Liver (tissue), 9 donors: ENCODE data around the gene TTLL7. TPM values are rescaled to one million over a fixed set of nuclear protein-coding genes. Genes with fewer than 3 reads are reported as not detected.

Source experiments
- DNase-seq: peaks from one replicate; pipeline ENCODE4 v3.0.0-alpha.2; 2017; ENCODE audit warnings: low spot score
- H3K27ac ChIP-seq, 2 donors: one replicate each; pipeline ENCODE4 v1.7.0; 2013; ENCODE audit warnings: inconsistent platforms in 2 of 2, low read length in 2 of 2, control low read depth in 1 of 2, low read depth in 1 of 2, mild to moderate bottlenecking in 1 of 2
- H3K27me3 ChIP-seq, 4 donors: one replicate each; pipeline versions ENCODE4 v1.6.1 to v1.7.0; 2013; ENCODE audit warnings: low read length in 3 of 4, inconsistent platforms in 1 of 4, mild to moderate bottlenecking in 1 of 4, moderate library complexity in 1 of 4; ENCODE audit not compliant: control insufficient read depth in 4 of 4, insufficient read depth in 4 of 4
- H3K36me3 ChIP-seq, 4 donors: one replicate each; pipeline versions ENCODE4 v1.6.1 to v1.7.0; 2013; ENCODE audit warnings: low read length in 3 of 4, mild to moderate bottlenecking in 3 of 4, low read depth in 1 of 4, moderate library complexity in 1 of 4; ENCODE audit not compliant: control insufficient read depth in 4 of 4, insufficient read depth in 3 of 4
- H3K4me1 ChIP-seq, 4 donors: one replicate each; pipeline versions ENCODE4 v1.6.1 to v1.7.0; 2013; ENCODE audit warnings: low read length in 3 of 4, mild to moderate bottlenecking in 3 of 4, moderate library complexity in 1 of 4; ENCODE audit not compliant: control insufficient read depth in 4 of 4, insufficient read depth in 4 of 4
- H3K4me3 ChIP-seq, 3 donors: one replicate each; pipeline versions ENCODE4 v1.6.1 to v1.7.0; 2013; ENCODE audit warnings: low read length in 3 of 3, control low read depth in 1 of 3, low read depth in 1 of 3, mild to moderate bottlenecking in 1 of 3
- H3K9ac ChIP-seq, 2 donors: one replicate each; pipeline ENCODE4 v1.7.0; 2013; ENCODE audit warnings: low read length in 2 of 2, mild to moderate bottlenecking in 2 of 2, moderate library complexity in 2 of 2, control low read depth in 1 of 2, low read depth in 1 of 2
- H3K9me3 ChIP-seq, 4 donors: one replicate each; pipeline versions ENCODE4 v1.6.1 to v1.7.0; 2013; ENCODE audit warnings: low read length in 3 of 4; ENCODE audit not compliant: control insufficient read depth in 4 of 4
- ATF3 ChIP-seq: IDR thresholded peaks from 2 replicates; pipeline ENCODE4 v1.6.1; 2016; ENCODE audit warnings: antibody characterized with exemption
- CTCF ChIP-seq: fragments of 150-350 bp; IDR thresholded peaks from 2 replicates; pipeline ENCODE4 v1.5.1; 2017; ENCODE audit warnings: improper control_type of control experiment, low read depth, low read length; ENCODE audit not compliant: missing input control
- EGR1 ChIP-seq, 2 donors: IDR thresholded peaks; 2 replicates each; pipeline ENCODE4 v1.6.1; 2016 to 2018; ENCODE audit warnings: antibody characterized with exemption in 2 of 2, low read depth in 2 of 2
- FOXA1 ChIP-seq: IDR thresholded peaks from 2 replicates; pipeline ENCODE4 v1.6.1; 2016; ENCODE audit warnings: antibody characterized with exemption
- FOXA2 ChIP-seq: IDR thresholded peaks from 2 replicates; pipeline ENCODE4 v1.6.1; 2016; ENCODE audit warnings: antibody characterized with exemption
- GABPA ChIP-seq, 2 donors: IDR thresholded peaks in 1 of 2; conservative IDR thresholded peaks in 1 of 2; 2 replicates each; pipeline ENCODE4 v1.6.1; 2016; ENCODE audit warnings: antibody characterized with exemption in 2 of 2, mild to moderate bottlenecking in 1 of 2, moderate library complexity in 1 of 2
- HNF4A ChIP-seq, 2 donors: conservative IDR thresholded peaks; 2 replicates each; pipeline ENCODE4 v1.6.1; 2016; ENCODE audit warnings: antibody characterized with exemption in 2 of 2, mild to moderate bottlenecking in 2 of 2
- JUND ChIP-seq, 2 donors: IDR thresholded peaks; 2 replicates each; pipeline ENCODE4 v1.6.1; 2016; ENCODE audit warnings: antibody characterized with exemption in 2 of 2
- RAD21 ChIP-seq, 2 donors: IDR thresholded peaks; 2 replicates each; pipeline ENCODE4 v1.6.1; 2016; ENCODE audit warnings: antibody characterized with exemption in 2 of 2, mild to moderate bottlenecking in 2 of 2
- RXRA ChIP-seq, 2 donors: IDR thresholded peaks; 2 replicates each; pipeline ENCODE4 v1.6.1; 2017 to 2018; ENCODE audit warnings: antibody characterized with exemption in 2 of 2, mild to moderate bottlenecking in 1 of 2
- WGBS: extraction: QIAGEN DNeasy Blood & Tissue Kit; methylation state at CpG from one replicate; pipeline ENCODE4 v1.1.7; 2013; 5-methylcytosine and 5-hydroxymethylcytosine counted together
- polyA plus RNA-seq, 2 donors: library from polyadenylated mRNA; stranded (reverse) in 1 of 2; unstranded in 1 of 2; fragments of 200-250 nt in 1 of 2; fragments of >200 nt in 1 of 2; fragmentation: Nextera tagmentation in 1 of 2; extraction: Ambion mirVana in 1 of 2; gene quantifications; one replicate each; pipeline versions ENCODE4 v1.2.1 to v1.2.3, GENCODE V29; 2013 to 2015
- total RNA-seq, 2 donors: library from RNA; depleted of rRNA; stranded (reverse); fragments of >200 nt; gene quantifications; one replicate each; pipeline ENCODE4 v1.2.3, GENCODE V29; 2014
- donor health status: healthy.
- donor health status: healthy.
- donor health status: healthy.
- donor health status: healthy.
- donor health status: healthy.

TTLL7 gene
- total RNA-seq, result 1 to 10 TPM; 1.7 to 6.0 TPM
- polyA plus RNA-seq, result 1 to 10 TPM; 1.1 to 2.0 TPM

GRCh38 chr1:83998498-83999315, at the start of gene TTLL7:
TSS of gene TTLL7 (minus strand) at chr1:83999132. CDS start at chr1:83952211, 46,921 bp downstream.
- DNase-seq, result peak; percentile 73
- Histone ChIP-seq H3K4me3 (peak within 1 kb of the TSS; percentile 75 to 88 (median 88)), H3K9me3 (no peaks in the 10 kb centered on the region), H3K27me3 (no peaks in the 10 kb centered on the region), H3K27ac (peak within 1 kb of the TSS; percentile 5 to 75), H3K9ac (peak within 1 kb of the TSS in 1 of 2 donors; percentile 27), H3K4me1 (peaks cover 0 to 7% (median 4%) of the 10 kb centered on the region in 4 donors), H3K36me3 (no peaks in the 10 kb centered on the region)
- under 1% methylated on average over 73 of the region's 73 CpGs for WGBS
- TF ChIP-seq ATF3, result no peak
- peak in 1 of 2 donors; percentile 38 for TF ChIP-seq EGR1 (IDR thresholded peaks at IDR 0.05; ENCODE audit: low read depth in 2 of 2)
- TF ChIP-seq RXRA (IDR thresholded peaks at IDR 0.05), result no peak
- TF ChIP-seq GABPA (IDR thresholded peaks at IDR 0.05 in 1 of 2, conservative IDR thresholded peaks at IDR 0.05 in 1 of 2), result no peak
- TF ChIP-seq CTCF, result no peak
- peak; percentile 14 to 37 for TF ChIP-seq RAD21 (IDR thresholded peaks at IDR 0.05)
- TF ChIP-seq FOXA1, result no peak

- Histone ChIP-seq H3K27me3 (no peaks in the 10 kb centered on the region), H3K9ac (no peak overlapping the region), H3K36me3 (no peaks in the 10 kb centered on the region), H3K4me3 (no peak overlapping the region), H3K9me3 (no peaks in the 10 kb centered on the region), H3K27ac (no peak overlapping the region), H3K4me1 (peaks cover 0 to 3% (median 1%) of the 10 kb centered on the region in 4 donors)
- DNase-seq, result no peak
- TF ChIP-seq JUND (IDR thresholded peaks at IDR 0.05) (no peak), ATF3 (no peak)
Measured at GRCh38 chr1:84042461-84042860, 43.5 kb upstream of the TTLL7 start.

- H3K27ac ChIP-seq, result no peak overlapping the region
- H3K4me1 ChIP-seq, result peaks cover 0 to 3% (median 1%) of the 10 kb centered on the region in 4 donors
- no peak for DNase-seq
- no peak overlapping the region for H3K9ac ChIP-seq
- no peaks in the 10 kb centered on the region for H3K27me3 ChIP-seq
- no peaks in the 10 kb centered on the region for H3K9me3 ChIP-seq
- H3K4me3 ChIP-seq, result no peak overlapping the region
- no peaks in the 10 kb centered on the region for H3K36me3 ChIP-seq
- no peak for TF ChIP-seq FOXA2
- TF ChIP-seq HNF4A (conservative IDR thresholded peaks at IDR 0.05), result peak in 1 of 2 donors; percentile 23
- peak in 1 of 2 donors; percentile 20 for TF ChIP-seq RXRA (IDR thresholded peaks at IDR 0.05)
- 75% methylated on average over 9 of the region's 9 CpGs for WGBS
Measured at GRCh38 chr1:84037758-84038611, 39.1 kb upstream of the TTLL7 start.
